Suprapubic skin (tissue), 4 donors: ENCODE data around the gene NPAS3. TPM values are rescaled to one million over a fixed set of nuclear protein-coding genes. Genes with fewer than 3 reads are reported as not detected.

ENCODE experiments used
- DNase-seq, 2 donors: peaks; one replicate each; pipeline ENCODE4 v3.0.0-alpha.2; 2019; ENCODE audit warnings: low spot score in 2 of 2
- H3K27ac ChIP-seq: fragments of 200-600 bp; sonication (generic); one replicate; pipeline ENCODE4 v1.5.1; 2019
- H3K27me3 ChIP-seq: fragments of 200-600 bp; sonication (generic); one replicate; pipeline ENCODE4 v1.5.1; 2019
- H3K36me3 ChIP-seq: fragments of 200-600 bp; sonication (generic); one replicate; pipeline ENCODE4 v1.5.1; 2019
- H3K4me1 ChIP-seq: fragments of 200-600 bp; sonication (generic); one replicate; pipeline ENCODE4 v1.5.1; 2019
- H3K4me3 ChIP-seq: fragments of 200-600 bp; sonication (generic); one replicate; pipeline ENCODE4 v1.5.1; 2019; ENCODE audit warnings: mild to moderate bottlenecking
- H3K9me3 ChIP-seq: fragments of 200-600 bp; sonication (generic); one replicate; pipeline ENCODE4 v1.5.1; 2019
- EP300 ChIP-seq: sonication (generic); formaldehyde crosslinking; IDR thresholded peaks from one replicate; pipeline ENCODE4 v1.6.1; 2017; ENCODE audit warnings: antibody characterized with exemption
- POLR2A ChIP-seq, 2 donors: fragments of 450-650 bp; IDR thresholded peaks; one replicate each; pipeline ENCODE4 v1.6.1; 2017; ENCODE audit warnings: antibody characterized with exemption in 2 of 2, mild to moderate bottlenecking in 2 of 2, moderate library complexity in 2 of 2
- POLR2AphosphoS5 ChIP-seq, 3 donors: sonication (generic); formaldehyde crosslinking; IDR thresholded peaks; one replicate each; pipeline ENCODE4 v1.6.1; 2017; ENCODE audit warnings: antibody characterized with exemption in 3 of 3
- WGBS: methylation state at CpG from one replicate; pipeline ENCODE4 v1.1.5; 2018; 5-methylcytosine and 5-hydroxymethylcytosine counted together
- total RNA-seq, 4 donors: library from RNA; depleted of rRNA; stranded (reverse); fragments of >200 nt; gene quantifications; one replicate each; pipeline ENCODE4 v1.1.0, GENCODE V29; 2016
- TF ChIP-seq, protein P1 (sequence below), 2 donors: fragments of 200-600 bp in 1 of 2; fragments of 450-650 bp in 1 of 2; sonication (generic) in 1 of 2; IDR thresholded peaks; one replicate each; pipeline ENCODE4 v1.5.1; 2016 to 2019; ENCODE audit warnings: antibody characterized with exemption in 2 of 2, mild to moderate bottlenecking in 1 of 2, moderate library complexity in 1 of 2

The NPAS3 gene
- total RNA-seq, 4 donors from 2014 or later, result 0.17 to 0.45 (median 0.29) TPM; not detected in 1

DNA sequence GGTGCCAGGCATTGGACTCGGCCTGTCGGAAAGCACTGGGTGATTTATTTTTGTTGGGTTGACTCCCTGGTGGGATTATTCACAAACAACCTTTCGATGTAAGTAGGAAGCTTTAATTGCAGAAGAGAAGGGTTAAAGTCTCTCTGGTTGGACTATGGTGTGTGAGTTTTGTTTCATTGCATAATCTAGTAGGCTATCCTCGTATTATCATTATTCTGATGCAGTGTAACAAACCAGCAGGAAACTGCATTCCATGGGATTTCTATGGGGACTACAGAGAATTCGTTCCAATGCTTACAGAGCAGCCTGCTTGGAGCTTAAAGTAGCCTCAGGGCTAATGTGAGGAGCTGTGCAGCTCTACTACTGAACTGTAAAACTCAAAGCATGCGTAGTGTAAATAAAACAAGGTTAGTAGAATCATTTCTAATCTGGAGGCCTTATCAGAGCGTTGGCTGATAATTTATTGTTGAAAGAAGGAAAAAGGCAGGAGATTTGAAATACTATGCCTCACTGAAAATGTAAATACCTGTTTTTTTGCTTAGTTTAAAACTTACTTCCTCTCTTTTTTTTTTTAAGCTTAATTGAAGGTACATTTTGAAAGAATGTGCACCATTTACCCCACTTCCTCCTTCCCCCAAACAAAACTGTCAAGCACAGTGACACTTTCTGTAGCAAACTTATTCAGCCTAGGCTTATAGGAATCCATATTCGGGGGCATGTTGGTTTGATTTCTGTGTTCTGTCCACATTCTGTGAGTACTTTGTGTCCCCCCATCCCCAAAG is 226.7 kb downstream of the NPAS3 start:
- Histone ChIP-seq H3K27me3 (no peaks in the 10 kb centered on the region), H3K27ac (no peak overlapping the region), H3K36me3 (no peaks in the 10 kb centered on the region), H3K9me3 (no peaks in the 10 kb centered on the region), H3K4me1 (no peaks in the 10 kb centered on the region), H3K4me3 (no peak overlapping the region)
- DNase-seq, result no peak
- WGBS, result 78% methylated on average over 8 of the region's 8 CpGs
- TF ChIP-seq EP300, result no peak
- no peak for TF ChIP-seq POLR2AphosphoS5 (IDR thresholded peaks at IDR 0.05)

DNA sequence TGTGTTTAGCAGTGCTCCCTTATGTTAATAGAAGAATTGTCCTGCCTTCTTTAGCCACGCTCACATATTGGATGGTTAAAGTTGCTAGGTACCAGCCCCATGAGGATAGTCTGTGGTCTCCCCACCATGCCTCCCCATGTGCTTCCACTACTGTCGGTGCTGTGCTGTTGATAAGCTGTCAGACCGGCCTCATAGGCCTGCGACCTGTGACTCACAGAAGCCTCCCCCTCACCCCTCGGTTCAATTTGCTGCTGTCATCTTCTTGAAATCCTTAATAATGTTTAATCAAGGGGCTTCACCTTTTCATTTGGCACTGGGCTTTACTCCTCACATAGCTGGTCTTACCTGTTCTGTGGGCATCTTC is 227.2 kb downstream of the NPAS3 start:
- no peaks in the 10 kb centered on the region for H3K4me1 ChIP-seq
- H3K36me3 ChIP-seq, result no peaks in the 10 kb centered on the region
- H3K27ac ChIP-seq, result no peak overlapping the region
- WGBS, result 94% methylated on average over 5 of the region's 5 CpGs
- no peaks in the 10 kb centered on the region for H3K9me3 ChIP-seq
- DNase-seq, result no peak
- no peak overlapping the region for H3K4me3 ChIP-seq
- TF ChIP-seq EP300 (no peak), POLR2AphosphoS5 (IDR thresholded peaks at IDR 0.05) (no peak)
- TF ChIP-seq, protein P1, sequence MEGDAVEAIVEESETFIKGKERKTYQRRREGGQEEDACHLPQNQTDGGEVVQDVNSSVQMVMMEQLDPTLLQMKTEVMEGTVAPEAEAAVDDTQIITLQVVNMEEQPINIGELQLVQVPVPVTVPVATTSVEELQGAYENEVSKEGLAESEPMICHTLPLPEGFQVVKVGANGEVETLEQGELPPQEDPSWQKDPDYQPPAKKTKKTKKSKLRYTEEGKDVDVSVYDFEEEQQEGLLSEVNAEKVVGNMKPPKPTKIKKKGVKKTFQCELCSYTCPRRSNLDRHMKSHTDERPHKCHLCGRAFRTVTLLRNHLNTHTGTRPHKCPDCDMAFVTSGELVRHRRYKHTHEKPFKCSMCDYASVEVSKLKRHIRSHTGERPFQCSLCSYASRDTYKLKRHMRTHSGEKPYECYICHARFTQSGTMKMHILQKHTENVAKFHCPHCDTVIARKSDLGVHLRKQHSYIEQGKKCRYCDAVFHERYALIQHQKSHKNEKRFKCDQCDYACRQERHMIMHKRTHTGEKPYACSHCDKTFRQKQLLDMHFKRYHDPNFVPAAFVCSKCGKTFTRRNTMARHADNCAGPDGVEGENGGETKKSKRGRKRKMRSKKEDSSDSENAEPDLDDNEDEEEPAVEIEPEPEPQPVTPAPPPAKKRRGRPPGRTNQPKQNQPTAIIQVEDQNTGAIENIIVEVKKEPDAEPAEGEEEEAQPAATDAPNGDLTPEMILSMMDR (IDR thresholded peaks at IDR 0.05), result no peak
- H3K27me3 ChIP-seq, result no peaks in the 10 kb centered on the region

DNA sequence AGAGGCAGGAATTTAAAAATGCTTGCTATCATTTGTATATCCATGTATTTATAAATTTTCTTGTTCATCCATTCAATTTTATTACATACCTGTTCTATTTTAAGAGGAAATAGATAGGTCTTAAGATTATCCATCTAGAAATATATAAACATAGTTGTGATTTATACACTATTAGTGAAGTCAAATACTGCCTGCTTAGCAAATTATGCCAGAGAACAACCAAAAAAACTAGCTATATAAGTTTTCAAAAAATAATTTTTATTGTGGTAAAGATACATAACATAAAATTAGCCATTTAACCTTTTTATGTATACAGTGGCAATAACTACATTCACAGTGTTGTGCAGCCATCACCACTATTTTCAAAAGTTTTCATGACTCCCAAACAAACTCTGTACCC is 237.3 kb downstream of the NPAS3 start:
- no peak overlapping the region for H3K27ac ChIP-seq
- no peaks in the 10 kb centered on the region for H3K4me1 ChIP-seq
- no peaks in the 10 kb centered on the region for H3K36me3 ChIP-seq
- no peaks in the 10 kb centered on the region for H3K27me3 ChIP-seq
- H3K4me3 ChIP-seq, result no peak overlapping the region
- no peak for DNase-seq
- TF ChIP-seq EP300 (no peak), POLR2A (IDR thresholded peaks at IDR 0.05) (no peak), POLR2AphosphoS5 (IDR thresholded peaks at IDR 0.05) (no peak)
- TF ChIP-seq, protein P1 (IDR thresholded peaks at IDR 0.05), result no peak
- no peaks in the 10 kb centered on the region for H3K9me3 ChIP-seq

- H3K4me3 ChIP-seq, result no peak overlapping the region
- no peaks in the 10 kb centered on the region for H3K36me3 ChIP-seq
- DNase-seq, result no peak
- H3K27ac ChIP-seq, result no peak overlapping the region
- no peaks in the 10 kb centered on the region for H3K4me1 ChIP-seq
- 60% methylated on average over 2 of the region's 2 CpGs for WGBS
- no peaks in the 10 kb centered on the region for H3K27me3 ChIP-seq
- TF ChIP-seq POLR2A (IDR thresholded peaks at IDR 0.05) (no peak), POLR2AphosphoS5 (IDR thresholded peaks at IDR 0.05) (no peak), EP300 (no peak)
- TF ChIP-seq, protein P1 (IDR thresholded peaks at IDR 0.05), result no peak
- H3K9me3 ChIP-seq, result no peaks in the 10 kb centered on the region
Observed at GRCh38 chr14:33184587-33184986, 245.9 kb downstream of the NPAS3 start.

DNA sequence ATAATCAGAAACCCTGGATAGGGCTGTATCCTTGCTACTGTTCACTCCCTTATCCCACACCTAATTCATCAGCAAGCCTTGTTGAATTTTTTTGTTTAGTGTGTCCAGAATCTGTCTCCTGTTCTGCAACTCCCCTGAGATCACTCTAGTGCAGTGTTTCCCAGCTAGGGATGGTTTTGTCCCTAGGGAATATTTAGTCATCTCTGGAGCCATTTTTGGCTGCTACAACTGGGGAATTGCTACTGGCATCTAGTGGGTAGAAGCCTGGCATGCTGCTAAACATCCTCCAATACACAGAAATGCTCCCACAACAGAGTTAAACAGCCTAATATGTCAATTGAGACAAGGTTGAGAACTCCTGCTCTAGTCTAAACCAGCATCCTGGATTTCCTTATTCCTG is 248.0 kb downstream of the NPAS3 start:
- no peaks in the 10 kb centered on the region for H3K27me3 ChIP-seq
- H3K4me1 ChIP-seq, result no peaks in the 10 kb centered on the region
- H3K4me3 ChIP-seq, result no peak overlapping the region
- no peak for TF ChIP-seq POLR2A (IDR thresholded peaks at IDR 0.05)
- TF ChIP-seq, protein P1 (IDR thresholded peaks at IDR 0.05), result no peak
- no peak for DNase-seq
- no peaks in the 10 kb centered on the region for H3K36me3 ChIP-seq
- no peaks in the 10 kb centered on the region for H3K9me3 ChIP-seq
- H3K27ac ChIP-seq, result no peak overlapping the region

GRCh38 chr14:33188880-33189279 is 250.2 kb downstream of the NPAS3 start:
- Histone ChIP-seq H3K4me3 (no peak overlapping the region), H3K9me3 (no peaks in the 10 kb centered on the region), H3K27me3 (no peaks in the 10 kb centered on the region), H3K27ac (no peak overlapping the region), H3K36me3 (no peaks in the 10 kb centered on the region), H3K4me1 (no peaks in the 10 kb centered on the region)
- no peak for DNase-seq
- 65% methylated on average over 2 of the region's 2 CpGs for WGBS
- TF ChIP-seq, protein P1 (IDR thresholded peaks at IDR 0.05), result no peak
- TF ChIP-seq POLR2A (IDR thresholded peaks at IDR 0.05) (no peak), EP300 (no peak), POLR2AphosphoS5 (IDR thresholded peaks at IDR 0.05) (no peak)
